SJSA1 (cell line): ENCODE results near the gene CCDC78. TPM values are rescaled to one million over a fixed set of nuclear protein-coding genes. Genes with fewer than 3 reads are reported as not detected.

Source experiments
- DNase-seq, 2 experiments: peaks; one replicate each; pipeline ENCODE4 v3.0.0-alpha.2; 2015 to 2020; ENCODE audit warnings: low spot score in 2 of 2, low read depth in 1 of 2
- H3K27ac ChIP-seq: fragments of 250-450 bp; sonication (Bioruptor Pico); 2 replicates; pipeline ENCODE4 v1.5.1; 2020; ENCODE audit warnings: mild to moderate bottlenecking, moderate library complexity
- H3K27me3 ChIP-seq: fragments of 250-450 bp; sonication (Bioruptor Pico); replicated peaks from 2 replicates; pipeline ENCODE4 v1.5.1; 2020; ENCODE audit warnings: mild to moderate bottlenecking, moderate library complexity
- H3K36me3 ChIP-seq: fragments of 250-450 bp; sonication (Bioruptor Pico); 2 replicates; pipeline ENCODE4 v1.5.1; 2020; ENCODE audit warnings: mild to moderate bottlenecking
- H3K4me1 ChIP-seq: fragments of 250-450 bp; sonication (Bioruptor Pico); replicated peaks from 2 replicates; pipeline ENCODE4 v1.6.1; 2021; ENCODE audit warnings: mild to moderate bottlenecking
- H3K4me3 ChIP-seq: fragments of 250-450 bp; sonication (Bioruptor Pico); 2 replicates; pipeline ENCODE4 v1.5.1; 2020; ENCODE audit warnings: mild to moderate bottlenecking
- H3K9me3 ChIP-seq: fragments of 250-450 bp; sonication (Bioruptor Pico); replicated peaks from 2 replicates; pipeline ENCODE4 v1.5.1; 2020; ENCODE audit warnings: mild to moderate bottlenecking
- total RNA-seq: library from RNA; depleted of rRNA; stranded (reverse); fragments of >200 nt; shearing (Covaris generic); gene quantifications from 2 replicates; pipeline ENCODE4 v1.2.3, GENCODE V29; 2014

CCDC78 gene
- total RNA-seq, 1 experiment from 2014 or later, result 0.26 TPM

GRCh38 chr16:678858-679813, 47.1 kb downstream of the CCDC78 start:
- Histone ChIP-seq H3K27me3 (no peaks in the 10 kb centered on the region), H3K9me3 (peaks cover 5% of the 10 kb centered on the region), H3K36me3 (peaks cover 43% of the 10 kb centered on the region), H3K4me3 (peak overlapping the region; percentile 37), H3K4me1 (peaks cover 41% of the 10 kb centered on the region), H3K27ac (no peak overlapping the region)
- DNase-seq, result peak; percentile 70 to 79

DNA sequence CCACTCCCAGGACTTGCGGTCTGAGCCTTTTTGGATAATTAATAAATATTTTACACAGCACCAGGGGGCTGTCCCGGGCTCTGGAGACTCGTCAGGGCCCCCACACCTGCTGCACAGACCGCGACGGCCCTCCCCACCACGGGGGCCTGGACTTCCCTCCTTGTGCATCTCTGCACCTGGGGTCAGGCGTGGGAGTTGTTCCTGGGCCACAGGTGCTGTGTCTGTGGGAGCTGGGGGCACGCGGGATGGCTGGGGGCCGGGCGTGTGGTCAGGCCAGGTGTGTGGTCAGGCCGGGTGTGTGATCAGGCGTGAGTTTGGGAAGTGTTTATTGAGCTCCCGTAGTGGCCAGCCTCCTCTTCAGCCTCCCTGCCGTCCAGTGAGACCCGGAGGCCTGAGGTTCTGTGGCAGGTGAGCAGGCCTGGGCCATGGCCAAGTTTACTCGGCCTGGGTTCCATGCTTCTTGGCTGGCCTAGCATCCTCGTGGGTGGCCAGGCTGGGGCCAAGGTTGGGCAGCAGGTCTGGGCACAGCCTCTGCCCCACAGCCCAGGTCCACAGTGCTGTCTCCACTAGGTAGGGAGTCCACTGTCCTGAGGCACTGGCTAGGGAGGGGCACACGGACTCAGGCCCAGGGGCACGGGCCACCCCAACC, 47.9 kb downstream of the CCDC78 start:
- Histone ChIP-seq H3K27ac (no peak overlapping the region), H3K27me3 (no peaks in the 10 kb centered on the region), H3K9me3 (peaks cover 5% of the 10 kb centered on the region), H3K4me3 (no peak overlapping the region), H3K36me3 (peaks cover 43% of the 10 kb centered on the region), H3K4me1 (peaks cover 33% of the 10 kb centered on the region)
- no peak for DNase-seq

- H3K4me3 ChIP-seq, result no peak overlapping the region
- H3K4me1 ChIP-seq, result peaks cover 31% of the 10 kb centered on the region
- DNase-seq, result no peak
- H3K9me3 ChIP-seq, result peaks cover 5% of the 10 kb centered on the region
- no peaks in the 10 kb centered on the region for H3K27me3 ChIP-seq
- no peak overlapping the region for H3K27ac ChIP-seq
- H3K36me3 ChIP-seq, result peaks cover 43% of the 10 kb centered on the region
Measured at GRCh38 chr16:677316-678190, 48.7 kb downstream of the CCDC78 start.

GRCh38 chr16:676913-677312, 49.3 kb downstream of the CCDC78 start:
- peaks cover 5% of the 10 kb centered on the region for H3K9me3 ChIP-seq
- DNase-seq, result no peak
- H3K27me3 ChIP-seq, result no peaks in the 10 kb centered on the region
- peaks cover 43% of the 10 kb centered on the region for H3K36me3 ChIP-seq
- no peak overlapping the region for H3K4me3 ChIP-seq
- peaks cover 27% of the 10 kb centered on the region for H3K4me1 ChIP-seq
- no peak overlapping the region for H3K27ac ChIP-seq

DNA sequence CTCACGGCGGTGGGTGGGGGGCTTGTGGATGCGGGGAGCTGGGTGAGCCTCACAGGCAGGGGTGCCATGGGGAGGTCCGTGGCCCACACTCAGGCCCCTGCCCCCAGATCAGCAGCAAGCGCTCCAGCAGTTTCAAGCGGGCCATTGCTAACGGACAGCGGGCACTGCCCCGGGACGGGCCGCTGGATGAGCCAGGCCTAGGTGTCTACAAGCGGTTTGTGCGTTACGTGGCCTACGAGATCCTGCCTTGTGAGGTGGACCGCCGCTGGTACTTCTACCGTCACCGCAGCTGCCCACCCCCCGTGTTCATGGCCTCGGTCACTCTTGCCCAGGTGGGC, 49.7 kb downstream of the CCDC78 start:
- DNase-seq, result no peak
- peaks cover 5% of the 10 kb centered on the region for H3K9me3 ChIP-seq
- no peak overlapping the region for H3K4me3 ChIP-seq

DNA sequence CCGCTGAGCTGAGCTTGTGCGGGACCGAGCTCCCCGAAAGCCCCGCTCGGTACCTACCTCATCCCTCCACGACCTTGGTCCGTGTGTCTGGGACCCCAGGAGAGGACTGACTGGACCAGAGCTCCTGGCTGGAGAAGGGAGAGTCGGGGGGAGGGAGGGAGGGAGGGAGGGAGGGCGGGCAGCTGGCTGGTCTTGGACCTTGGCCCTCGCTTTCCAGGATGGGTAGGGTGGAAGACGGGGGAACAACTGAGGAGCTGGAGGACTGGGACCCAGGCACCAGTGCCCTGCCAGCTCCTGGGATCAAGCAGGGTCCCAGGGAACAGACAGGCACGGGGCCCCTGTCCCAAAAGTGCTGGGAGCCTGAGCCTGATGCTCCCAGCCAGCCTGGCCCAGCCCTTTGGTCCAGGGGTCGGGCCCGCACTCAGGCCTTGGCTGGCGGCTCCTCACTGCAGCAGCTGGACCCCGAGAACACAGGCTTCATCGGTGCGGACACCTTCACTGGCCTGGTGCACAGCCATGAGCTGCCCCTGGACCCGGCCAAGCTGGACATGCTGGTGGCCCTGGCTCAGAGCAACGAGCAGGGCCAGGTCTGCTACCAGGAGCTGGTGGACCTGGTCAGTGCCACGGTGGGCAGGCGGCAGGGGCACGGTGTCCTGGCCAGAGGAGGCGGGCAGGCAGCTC, 50.2 kb downstream of the CCDC78 start:
- DNase-seq, result no peak
- Histone ChIP-seq H3K27me3 (no peaks in the 10 kb centered on the region), H3K4me3 (no peak overlapping the region)

More for the DNA sequence above, 49.7 kb downstream of the CCDC78 start:
- Histone ChIP-seq H3K36me3 (peaks cover 43% of the 10 kb centered on the region), H3K4me1 (peaks cover 24% of the 10 kb centered on the region), H3K27ac (no peak overlapping the region), H3K27me3 (no peaks in the 10 kb centered on the region)

GRCh38 chr16:674968-675883, 51.0 kb downstream of the CCDC78 start, which contains the start of gene RHBDL1:
Gene RHBDL1 (plus strand): TSS chr16:675671. CDS start chr16:675791, 120 bp downstream.
- H3K27ac ChIP-seq, result no peak within 1 kb of the TSS
- DNase-seq, result no peak
- H3K36me3 ChIP-seq, result peaks cover 44% of the 10 kb centered on the region
- peaks cover 3% of the 10 kb centered on the region for H3K9me3 ChIP-seq
- H3K27me3 ChIP-seq, result no peaks in the 10 kb centered on the region
- H3K4me3 ChIP-seq, result no peak within 1 kb of the TSS
- peaks cover 14% of the 10 kb centered on the region for H3K4me1 ChIP-seq

More for the DNA sequence above, 50.2 kb downstream of the CCDC78 start:
- Histone ChIP-seq H3K9me3 (peaks cover 5% of the 10 kb centered on the region), H3K27ac (no peak overlapping the region), H3K36me3 (peaks cover 43% of the 10 kb centered on the region), H3K4me1 (peaks cover 19% of the 10 kb centered on the region)

DNA sequence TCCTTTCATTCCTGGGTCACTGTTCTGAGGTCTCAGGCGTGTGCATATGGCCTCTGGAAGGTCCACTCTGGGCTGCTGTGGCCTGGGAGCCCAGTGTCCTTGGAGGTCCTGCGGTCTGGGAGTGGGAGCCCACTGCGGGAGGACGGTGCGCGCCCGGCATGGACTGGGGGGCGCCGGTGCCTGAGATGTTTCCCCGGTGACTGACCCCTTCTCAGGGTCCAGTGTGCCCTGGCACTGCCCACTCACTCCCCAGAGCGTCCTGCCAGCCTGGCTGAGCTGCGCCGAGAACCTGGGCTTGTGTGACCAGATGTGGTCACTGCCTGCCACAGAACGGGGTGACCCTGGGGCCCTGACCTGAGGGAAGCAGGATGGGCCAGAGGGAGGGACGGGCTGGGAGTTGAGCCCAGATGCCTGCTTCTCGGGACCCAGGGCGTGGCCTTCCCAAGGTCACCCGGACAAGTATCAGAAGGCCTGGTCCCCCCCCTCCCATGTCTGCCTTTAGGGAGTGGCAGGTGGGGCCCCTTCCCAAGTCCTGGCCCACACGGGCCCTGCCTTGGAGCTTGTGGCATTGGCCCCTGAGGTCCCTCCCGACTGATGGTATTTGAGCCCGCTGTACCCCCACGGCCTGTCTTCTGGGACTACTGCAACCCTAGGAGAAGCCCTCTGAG, 51.9 kb downstream of the CCDC78 start:
- H3K27ac ChIP-seq, result no peak overlapping the region
- no peak for DNase-seq
- H3K27me3 ChIP-seq, result no peaks in the 10 kb centered on the region
- H3K36me3 ChIP-seq, result peaks cover 50% of the 10 kb centered on the region
- H3K9me3 ChIP-seq, result no peaks in the 10 kb centered on the region
- H3K4me3 ChIP-seq, result no peak overlapping the region
- peaks cover 9% of the 10 kb centered on the region for H3K4me1 ChIP-seq

DNA sequence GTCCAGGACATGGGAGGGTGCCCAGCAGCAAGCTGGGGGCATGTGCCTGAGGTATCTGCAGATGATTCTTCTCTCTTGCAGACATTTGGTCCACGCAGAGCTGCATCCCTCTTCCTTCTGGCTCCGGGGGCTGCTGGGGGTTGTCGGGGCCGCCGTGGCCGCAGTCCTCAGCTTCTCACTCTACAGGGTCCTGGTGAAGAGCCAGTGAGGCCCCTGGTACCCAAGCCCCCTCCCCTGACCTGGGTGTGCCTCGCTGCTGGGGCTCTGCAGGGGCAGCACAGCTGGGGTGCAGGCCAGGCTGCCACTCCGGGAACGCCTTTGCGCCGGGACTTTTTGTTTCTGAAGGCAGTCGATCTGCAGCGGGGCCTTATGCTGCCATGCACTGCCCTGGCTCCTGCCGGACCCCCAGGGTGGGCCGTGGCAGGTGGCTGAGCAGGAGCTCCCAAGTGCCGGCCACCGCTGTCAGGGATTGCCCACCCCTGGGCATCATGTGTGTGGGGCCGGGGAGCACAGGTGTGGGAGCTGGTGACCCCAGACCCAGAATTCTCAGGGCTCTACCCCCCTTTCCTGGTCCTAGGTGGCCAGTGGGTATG, 52.7 kb downstream of the CCDC78 start:
- Histone ChIP-seq H3K9me3 (no peaks in the 10 kb centered on the region), H3K27me3 (no peaks in the 10 kb centered on the region), H3K36me3 (peaks cover 58% of the 10 kb centered on the region), H3K4me3 (no peak overlapping the region), H3K27ac (no peak overlapping the region), H3K4me1 (peaks cover 13% of the 10 kb centered on the region)
- no peak for DNase-seq

DNA sequence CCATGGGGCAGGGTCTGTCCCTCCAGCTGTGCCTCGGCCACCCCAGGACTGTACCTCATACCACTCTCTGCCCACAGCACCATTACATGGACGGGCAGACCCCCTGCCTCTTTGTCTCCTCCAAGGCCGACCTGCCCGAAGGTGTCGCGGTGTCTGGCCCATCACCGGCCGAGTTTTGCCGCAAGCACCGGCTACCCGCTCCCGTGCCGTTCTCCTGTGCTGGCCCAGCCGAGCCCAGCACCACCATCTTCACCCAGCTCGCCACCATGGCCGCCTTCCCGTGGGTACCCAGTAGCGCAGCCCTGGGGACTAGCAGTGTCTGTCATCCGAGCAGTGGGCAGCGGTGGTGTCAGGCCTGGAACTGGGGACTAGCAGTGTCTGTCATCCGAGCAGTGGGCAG, 53.4 kb downstream of the CCDC78 start:
- Histone ChIP-seq H3K9me3 (no peaks in the 10 kb centered on the region), H3K27ac (no peak overlapping the region), H3K4me1 (peaks cover 13% of the 10 kb centered on the region), H3K27me3 (no peaks in the 10 kb centered on the region), H3K36me3 (peaks cover 64% of the 10 kb centered on the region), H3K4me3 (no peak overlapping the region)
- no peak for DNase-seq
